GM19025 (cell line): ENCODE results near the gene NBAS.

ENCODE experiments used
- ATAC-seq: cut with Tn5 transposase; IDR thresholded peaks from one replicate; pipeline ENCODE4 v1.9.1; 2021; ENCODE audit warnings: mild to moderate bottlenecking, low read depth, moderate library complexity; ENCODE audit not compliant: unreplicated experiment

The NBAS gene

GRCh38 chr2:15117409-15118050 lies 443.6 kb downstream of the NBAS start:
- ATAC-seq, result no peak
